Activated CD8-positive, alpha-beta memory T cell treated with anti-CD3 and anti-CD28 coated beads for 36 hours (primary cell): Measurements from ENCODE around the gene CDK4. TPM values are rescaled to one million over a fixed set of nuclear protein-coding genes. Genes with fewer than 3 reads are reported as not detected.
"Not testable (repeated sequence)": the region's sequence is repeated elsewhere in the genome, so short reads cannot be mapped to it uniquely, and the experiment has no call there.

Source experiments
- CTCF ChIA-PET: fragments of 350-600 bp; sonication (Branson Sonifier 250); formaldehyde crosslinking; loops from one replicate; lab custom pipeline; 2021; ENCODE audit warnings: antibody characterized with exemption; lab: Charles Lee
- POLR2A ChIA-PET: fragments of 350-600 bp; sonication (Branson Sonifier 250); formaldehyde crosslinking; loops from one replicate; lab custom pipeline; 2021; ENCODE audit warnings: antibody characterized with exemption; lab: Charles Lee
- total RNA-seq, 2 experiments: library from RNA; stranded (reverse); gene quantifications; one replicate each; pipeline ENCODE4 v1.2.3, GENCODE V29; 2021

Gene CDK4
- total RNA-seq, 2 experiments from 2014 or later: 297 to 307 TPM

DNA sequence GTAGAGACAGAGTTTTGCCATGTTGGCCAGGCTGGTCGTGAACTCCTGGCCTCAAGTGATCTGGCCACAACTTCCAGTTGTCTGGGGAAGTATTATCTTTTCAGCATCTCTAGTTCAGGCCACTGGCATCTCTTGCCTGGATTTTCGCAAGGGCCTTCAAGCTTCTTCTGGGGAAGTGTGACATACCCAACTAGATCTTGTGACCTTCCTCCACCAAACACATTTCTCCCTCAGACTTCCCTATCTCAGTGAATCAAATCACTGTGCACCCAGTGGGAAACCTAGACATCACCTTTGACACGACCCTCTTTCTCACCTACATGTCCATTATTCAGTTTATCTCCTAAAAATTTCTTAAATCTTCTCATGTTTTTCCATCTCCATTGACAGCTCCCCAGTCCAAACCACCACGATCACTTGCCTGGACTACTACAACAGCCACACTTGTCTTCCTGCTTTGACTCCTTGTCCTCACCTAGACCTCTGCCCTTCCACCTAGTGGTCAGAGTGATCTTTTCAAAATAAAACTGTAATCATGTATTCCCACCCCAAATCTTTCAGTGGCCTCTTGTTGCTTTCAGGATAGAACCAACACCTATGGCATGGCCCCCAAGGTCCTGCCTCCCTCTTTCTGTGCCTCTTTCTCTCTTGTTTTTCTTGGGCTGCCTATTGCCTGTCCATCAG, 23.6 kb upstream of the CDK4 start:
- POLR2A ChIA-PET: no interaction called here
- CTCF ChIA-PET: interaction anchor here (1.3 to 2.1 kb wide), 2 partner anchors 10 to 19 kb away, joined by 6 to 11 read pairs; no protein-coding TSS in a partner anchor

DNA sequence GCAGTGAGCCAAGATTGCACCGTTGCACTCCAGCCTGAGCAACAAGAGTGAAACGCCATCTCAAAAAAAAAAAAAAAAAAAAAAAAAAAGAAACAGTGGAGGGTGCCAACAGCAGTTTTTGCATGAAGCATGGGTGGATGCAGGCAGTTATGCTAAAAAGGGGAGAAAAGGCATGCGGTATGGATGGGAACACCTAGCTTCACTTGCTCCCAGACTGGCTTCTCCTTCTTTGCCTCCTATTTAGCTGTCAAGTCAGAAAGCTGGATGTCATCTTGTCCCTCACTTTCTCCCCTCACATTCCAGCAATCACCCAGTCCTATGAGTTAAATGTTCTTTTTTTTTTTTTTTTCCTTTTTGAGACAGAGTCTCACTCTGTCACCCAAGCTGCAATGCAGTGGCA, 22.9 kb upstream of the CDK4 start:
- ChIA-PET CTCF (interaction anchor here (0.6 to 1.3 kb wide), 2 partner anchors 18 to 98 kb away, joined by 4 to 6 read pairs; no protein-coding TSS in a partner anchor), POLR2A (no interaction called here)

DNA sequence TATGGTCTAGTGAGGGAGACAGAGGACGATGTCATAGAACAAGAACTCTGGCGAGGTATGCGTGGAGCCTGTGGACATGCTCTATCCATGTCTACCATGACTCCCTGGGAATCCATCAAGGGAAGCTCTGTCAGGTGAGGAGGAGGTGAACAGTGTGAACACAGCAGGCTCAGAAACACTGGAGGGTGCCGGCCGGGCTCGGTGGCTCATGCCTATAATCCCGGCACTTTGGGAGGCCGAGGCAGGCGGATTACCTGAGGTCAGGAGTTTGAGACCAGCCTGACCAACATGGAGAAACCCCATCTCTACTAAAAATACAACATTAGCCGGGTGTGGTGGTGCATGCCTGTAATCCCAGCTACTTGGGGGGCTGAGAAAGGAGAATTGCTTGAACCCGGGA, 22.5 kb upstream of the CDK4 start:
- POLR2A ChIA-PET: not testable (repeated sequence)
- CTCF ChIA-PET: interaction anchor here (0.6 kb wide), 1 partner anchor 99 kb away, joined by 4 read pairs; no protein-coding TSS in a partner anchor

DNA sequence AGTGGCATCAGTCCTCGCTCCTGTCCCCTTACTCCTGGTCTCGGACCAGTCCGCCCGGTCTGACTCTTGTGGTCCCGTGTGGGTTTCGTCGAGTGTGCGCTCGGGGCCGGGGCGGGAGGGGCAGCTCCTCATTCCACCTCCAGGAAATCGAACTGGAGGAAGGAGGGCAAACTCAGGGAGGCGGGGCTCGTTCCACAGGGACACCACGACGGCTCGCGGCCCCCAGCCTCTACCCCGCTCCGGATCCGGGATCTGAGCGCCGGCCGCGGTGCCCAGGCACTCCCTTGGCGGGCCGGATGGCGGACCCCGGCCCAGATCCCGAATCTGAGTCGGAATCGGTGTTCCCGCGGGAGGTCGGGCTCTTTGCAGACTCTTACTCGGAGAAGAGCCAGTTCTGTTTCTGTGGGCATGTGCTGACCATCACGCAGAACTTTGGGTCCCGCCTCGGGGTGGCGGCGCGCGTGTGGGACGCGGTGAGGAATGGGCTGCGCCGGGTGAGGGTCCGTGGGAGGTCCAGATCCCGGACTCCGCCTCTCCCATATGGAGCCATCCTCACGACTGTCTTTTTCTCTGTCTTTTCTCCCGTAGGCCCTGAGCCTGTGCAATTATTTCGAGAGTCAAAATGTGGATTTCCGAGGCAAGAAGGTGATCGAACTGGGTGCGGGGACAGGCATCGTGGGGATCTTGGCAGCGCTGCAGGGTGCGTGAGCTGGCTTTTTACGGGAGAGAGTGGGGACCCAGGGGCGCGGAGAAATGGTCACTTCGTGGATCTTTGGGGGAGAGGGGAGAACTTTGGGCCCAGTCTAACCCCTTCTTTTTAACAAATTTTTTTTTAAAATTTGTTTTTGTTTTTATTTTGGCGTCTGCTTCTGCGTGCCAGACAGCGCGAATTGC, 20.6 kb upstream of the CDK4 start, which contains the start of gene EEF1AKMT3:
Gene EEF1AKMT3 (plus strand): TSS at position 186 of the 894 bp plus-strand sequence. CDS start 111 bp downstream, at position 297.
- ChIA-PET POLR2A (interaction anchor here (0.6 to 1.5 kb wide), 6 partner anchors 8 to 168 kb away, joined by 3 to 6 read pairs (median 4); partner anchors contain the start of gene ATP23), CTCF (interaction anchor here (0.8 to 1.5 kb wide), 3 partner anchors 10 to 132 kb away, joined by 5 to 6 read pairs (median 6); partner anchors contain the start of gene TSFM)

DNA sequence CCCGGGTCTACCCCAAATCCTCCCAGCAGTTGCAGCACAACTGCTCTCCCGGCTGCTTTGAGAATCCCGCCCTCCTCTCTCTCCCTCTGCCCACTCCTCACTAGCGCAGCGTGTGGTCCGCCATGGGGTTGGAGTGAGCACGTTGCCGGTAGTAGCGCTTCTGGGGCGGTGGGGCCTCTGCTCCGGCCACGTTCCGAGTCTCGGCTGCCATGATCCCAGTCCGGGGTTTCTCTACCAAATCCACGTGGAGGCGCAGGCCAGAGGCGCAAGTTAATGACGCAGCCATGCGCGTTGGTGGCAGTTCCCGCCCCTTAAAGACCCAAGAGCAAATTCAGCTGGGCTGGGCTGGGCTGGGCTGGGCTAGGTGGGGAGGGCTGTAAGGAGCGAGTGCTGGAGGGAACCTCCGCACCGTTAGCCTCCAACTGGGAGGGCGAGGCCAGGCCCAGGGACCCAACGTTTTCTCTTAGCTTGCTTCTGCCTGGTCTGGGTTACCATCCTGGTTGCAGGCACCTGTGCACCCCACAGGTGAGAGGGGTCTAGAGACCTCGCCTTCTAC, 19.8 kb upstream of the CDK4 start, which contains the start of gene METTL1:
Gene METTL1 (minus strand): TSS at position 233 of the 556 bp plus-strand sequence. CDS start 22 bp downstream, at position 211.
- CTCF ChIA-PET: interaction anchor here (0.8 to 1.5 kb wide), 3 partner anchors 11 to 133 kb away, joined by 5 to 6 read pairs (median 6); partner anchors contain the start of gene TSFM
- POLR2A ChIA-PET: interaction anchor here (0.6 to 1.5 kb wide), 6 partner anchors 9 to 169 kb away, joined by 3 to 6 read pairs (median 4); partner anchors contain the start of gene ATP23

DNA sequence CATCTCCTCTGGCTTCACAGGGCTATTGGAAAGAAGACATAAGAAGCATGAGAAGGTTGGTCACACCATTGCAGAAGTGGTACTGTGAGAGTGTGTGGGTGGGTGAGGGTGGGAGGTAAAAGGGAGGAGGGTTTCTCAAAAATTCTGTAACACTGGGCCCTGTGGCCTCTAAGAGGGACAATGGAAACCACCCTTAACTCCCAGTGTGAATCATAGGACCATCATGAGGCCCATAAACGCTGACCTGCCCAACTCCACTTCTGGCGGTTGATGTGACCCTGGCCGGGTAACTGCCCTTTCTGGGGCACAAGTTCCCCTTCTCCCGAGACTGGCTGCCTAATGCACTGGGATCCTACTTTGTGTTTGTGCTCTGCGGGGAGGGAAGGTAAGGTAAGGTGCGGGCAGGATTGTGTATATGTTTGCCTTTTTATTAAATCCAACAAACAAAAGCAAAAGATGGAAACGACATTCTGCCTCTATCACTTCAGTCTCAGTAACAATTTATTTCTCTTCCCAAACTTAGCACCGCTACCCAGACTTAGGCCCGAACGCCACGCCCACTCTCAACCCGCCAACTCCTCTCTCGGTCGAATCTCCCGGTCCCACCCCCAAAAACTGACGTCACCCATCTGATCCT, 19.2 kb upstream of the CDK4 start:
- POLR2A ChIA-PET: interaction anchor here (0.7 to 1.0 kb wide), 3 partner anchors 10 to 141 kb away, joined by 3 to 6 read pairs (median 3); no protein-coding TSS in a partner anchor
- CTCF ChIA-PET: interaction anchor here (0.8 to 1.6 kb wide), 4 partner anchors 12 to 134 kb away, joined by 4 to 6 read pairs (median 6); partner anchors contain the start of gene TSFM

DNA sequence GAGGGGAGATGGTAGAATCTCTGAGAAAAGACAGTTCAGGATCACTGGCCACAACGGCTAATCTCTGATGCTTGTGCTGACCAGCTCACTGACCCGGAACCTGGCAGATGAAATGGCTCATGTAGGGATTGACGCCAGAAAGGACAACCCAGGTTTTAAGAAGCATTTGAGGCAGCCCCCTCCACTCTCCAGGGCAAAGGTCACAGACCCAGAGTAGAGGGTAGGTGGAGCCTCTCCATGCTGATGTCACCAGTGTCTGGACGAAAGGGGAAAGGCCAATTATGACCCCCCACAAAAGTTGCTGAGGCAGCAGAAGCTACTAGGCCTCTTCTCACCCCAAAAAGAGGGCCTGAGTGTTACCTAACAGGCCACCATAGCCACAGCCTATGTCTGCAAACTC, 18.6 kb upstream of the CDK4 start:
- CTCF ChIA-PET: interaction anchor here (1.6 kb wide), 1 partner anchor 14 kb away, joined by 4 read pairs; no protein-coding TSS in a partner anchor
- POLR2A ChIA-PET: no interaction called here

DNA sequence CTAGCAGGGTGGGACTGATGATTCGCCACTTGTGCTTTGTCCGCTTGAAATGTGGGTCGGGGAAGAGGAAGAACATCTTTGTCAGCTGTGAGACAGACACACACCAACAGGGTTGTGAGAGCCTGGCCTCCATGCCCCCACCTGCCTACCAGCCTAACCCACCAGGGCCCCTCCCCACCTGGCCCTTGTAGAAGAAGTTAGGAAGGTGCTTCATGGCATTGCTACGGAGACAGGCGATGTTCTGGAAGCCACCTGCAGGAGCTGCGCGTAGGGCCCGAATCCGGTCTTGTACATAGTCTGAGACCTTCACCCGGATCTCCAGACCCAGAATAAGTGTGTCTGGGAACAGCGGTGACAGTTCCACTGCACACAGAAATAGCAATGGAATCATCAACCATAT, 17.5 kb upstream of the CDK4 start:
- POLR2A ChIA-PET: no interaction called here
- CTCF ChIA-PET: interaction anchor here (2.5 to 4.0 kb wide), 2 partner anchors 10 to 13 kb away, joined by 10 to 28 read pairs; no protein-coding TSS in a partner anchor

DNA sequence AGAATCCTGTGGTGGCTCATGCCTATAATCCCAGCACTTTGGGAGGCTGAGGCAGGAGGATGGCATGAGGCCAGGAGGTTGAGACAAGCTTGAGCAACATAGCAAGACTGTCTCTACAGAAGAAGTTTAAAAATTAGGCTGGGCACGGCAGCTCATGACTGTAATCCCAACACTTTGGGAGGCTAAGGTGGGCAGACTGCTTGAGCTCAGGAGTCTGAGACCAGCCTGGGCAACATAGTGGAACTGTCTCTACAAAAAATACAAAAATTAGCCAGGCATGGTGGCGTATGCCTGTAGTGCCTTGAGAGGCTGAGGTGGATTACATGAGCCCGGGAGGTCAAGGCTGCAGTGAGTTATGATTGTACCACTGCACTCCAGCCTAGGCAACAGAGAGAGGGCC, 15.8 kb upstream of the CDK4 start:
- ChIA-PET POLR2A (no interaction called here), CTCF (interaction anchor here (2.5 to 4.0 kb wide), 2 partner anchors 9 to 11 kb away, joined by 10 to 28 read pairs; no protein-coding TSS in a partner anchor)

DNA sequence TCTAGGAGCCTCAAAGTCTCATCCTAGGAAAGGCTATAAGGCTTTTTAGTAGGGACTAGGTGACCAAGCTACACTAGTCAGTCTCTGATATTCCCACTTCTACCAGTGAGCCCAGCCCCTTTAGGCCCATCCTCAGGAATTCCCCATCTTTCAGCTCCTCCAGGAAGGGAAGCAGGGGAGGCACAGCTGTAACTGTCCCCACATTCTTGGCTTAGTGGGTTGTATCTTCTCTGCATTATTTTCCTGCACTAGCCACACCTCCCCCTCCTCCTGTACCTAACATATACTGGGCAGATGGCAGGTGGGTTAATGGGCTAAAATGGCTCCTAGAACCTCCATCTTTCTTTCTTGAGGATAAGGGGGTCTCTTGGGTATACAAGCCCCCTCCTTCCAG, 15.2 kb upstream of the CDK4 start:
- ChIA-PET POLR2A (interaction anchor here (1.8 kb wide), 1 partner anchor 11 kb away, joined by 6 read pairs; no protein-coding TSS in a partner anchor), CTCF (interaction anchor here (0.6 to 4.0 kb wide), 3 partner anchors 8 to 647 kb away, joined by 3 to 28 read pairs (median 10); no protein-coding TSS in a partner anchor)

DNA sequence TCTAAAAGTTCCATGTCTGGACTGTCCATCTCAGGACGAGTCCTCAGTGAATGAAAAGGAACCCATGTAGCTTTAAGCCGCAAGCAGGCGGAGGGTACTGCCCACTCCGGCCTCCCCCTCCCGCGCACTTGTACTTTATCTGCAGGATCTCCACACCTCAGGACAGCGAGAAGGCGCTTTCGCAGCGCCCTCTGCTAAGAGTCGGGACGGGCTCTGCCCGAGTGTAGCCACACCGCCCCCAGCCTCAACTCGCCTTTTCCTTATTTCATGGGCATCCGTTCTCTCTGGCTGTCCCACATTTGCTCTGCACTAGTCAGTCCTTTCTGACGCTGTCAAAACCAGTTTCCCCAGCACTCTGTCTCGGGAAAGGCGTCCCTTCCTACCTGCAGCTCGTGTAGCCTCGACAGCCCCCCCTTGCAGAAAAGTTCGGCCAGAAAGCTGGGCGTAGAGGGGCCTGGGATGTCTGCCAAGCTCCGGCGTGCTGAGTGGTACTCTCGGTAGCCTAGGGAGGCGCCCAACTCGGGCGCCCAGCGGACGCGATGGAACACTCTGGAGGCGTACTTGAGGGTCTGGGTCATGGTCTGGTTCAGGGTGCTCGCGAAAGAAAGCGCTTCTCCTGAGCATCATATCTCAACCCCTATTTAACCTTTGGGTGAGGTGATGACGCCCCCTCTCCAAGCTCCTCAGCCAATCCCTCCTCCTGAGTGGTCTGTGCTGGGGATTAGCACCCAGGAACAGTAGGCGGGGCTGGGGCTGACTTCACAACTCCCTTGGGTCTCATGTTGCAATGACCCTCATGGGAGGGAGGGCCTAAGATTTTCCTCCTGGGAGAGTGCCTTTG, 14.6 kb upstream of the CDK4 start, which contains the start of gene CYP27B1:
Gene CYP27B1 (minus strand): TSS at position 615 of the 841 bp plus-strand sequence. CDS start 37 bp downstream, at position 578.
- CTCF ChIA-PET: interaction anchor here (0.6 to 4.0 kb wide), 4 partner anchors 10 to 647 kb away, joined by 3 to 28 read pairs (median 7); partner anchors contain the start of gene TSFM
- POLR2A ChIA-PET: interaction anchor here (1.8 kb wide), 1 partner anchor 10 kb away, joined by 6 read pairs; no protein-coding TSS in a partner anchor

DNA sequence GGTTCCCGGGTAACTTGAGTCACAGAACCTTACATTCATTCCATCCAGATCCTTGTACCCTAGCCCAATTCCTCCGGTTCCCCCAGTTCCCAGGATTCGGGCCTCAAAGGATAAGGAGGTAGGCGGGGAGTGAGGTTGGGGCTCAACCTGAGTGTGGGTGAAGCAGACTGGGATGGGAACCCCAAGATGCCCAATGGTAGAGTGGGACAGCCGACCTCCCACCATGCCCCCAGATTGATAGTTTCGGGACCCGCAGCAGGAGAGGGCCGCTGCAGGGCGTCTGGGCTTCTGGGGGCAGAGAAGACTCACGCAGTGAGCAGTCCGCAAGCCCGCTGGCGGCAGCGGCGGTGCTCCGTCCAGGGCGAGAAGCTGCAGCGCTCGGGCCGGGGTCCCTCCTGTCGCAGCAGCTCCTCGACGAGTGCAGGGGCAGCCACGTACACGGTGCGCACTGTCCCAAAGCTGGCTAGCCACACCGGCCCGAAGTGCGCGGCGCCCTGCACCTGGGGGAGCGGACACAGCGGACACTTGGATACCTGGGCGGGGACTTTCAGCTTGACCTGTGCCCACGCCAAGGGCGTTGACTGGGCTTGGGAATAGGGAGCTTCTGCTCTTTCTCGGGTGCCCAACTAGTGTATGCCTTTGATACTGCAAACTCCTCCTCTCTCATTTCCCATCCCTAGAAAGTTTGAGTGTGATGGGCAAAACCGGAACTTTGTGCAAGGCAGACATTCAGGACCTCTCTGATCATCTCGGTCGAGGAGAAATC, 13.8 kb upstream of the CDK4 start:
- ChIA-PET CTCF (interaction anchor here (0.9 to 4.0 kb wide), 3 partner anchors 9 to 17 kb away, joined by 3 to 28 read pairs (median 11); partner anchors contain the start of gene TSFM), POLR2A (interaction anchor here (1.8 kb wide), 1 partner anchor 9 kb away, joined by 6 read pairs; no protein-coding TSS in a partner anchor)

DNA sequence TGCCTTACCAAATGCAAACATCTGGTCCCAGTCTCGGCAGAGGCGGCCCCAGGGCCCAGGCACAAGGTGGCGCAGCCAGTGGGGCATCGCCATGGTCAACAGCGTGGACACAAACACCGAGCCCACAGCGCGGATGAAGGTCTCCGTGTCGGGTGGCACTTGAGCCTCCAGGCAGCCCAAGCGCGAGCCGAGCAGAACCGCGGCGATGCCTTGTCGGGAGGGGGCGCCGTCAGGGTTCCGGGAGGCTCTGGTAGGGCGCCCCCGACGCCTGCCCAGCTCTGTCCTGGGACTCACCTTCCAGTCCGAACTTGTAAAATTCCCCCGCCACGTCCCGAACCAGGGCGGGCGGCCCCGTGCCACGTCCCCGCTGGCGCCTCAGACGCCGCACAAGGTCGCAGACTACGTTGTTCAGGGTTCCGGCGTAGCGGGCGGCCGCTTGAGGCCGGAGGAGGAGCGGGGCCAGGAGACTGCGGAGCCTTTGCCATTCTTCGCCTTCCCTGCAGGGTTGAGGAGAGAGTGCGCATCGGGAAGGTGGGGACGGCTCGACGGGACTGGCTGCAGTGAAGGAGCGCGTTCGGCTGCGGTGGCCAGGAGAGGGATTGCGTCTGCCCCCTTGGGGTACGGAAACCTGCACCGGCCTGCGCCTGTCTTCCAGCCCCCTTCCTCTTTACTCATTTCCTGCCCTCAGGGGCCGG, 13.0 kb upstream of the CDK4 start:
- ChIA-PET POLR2A (interaction anchor here (1.8 kb wide), 1 partner anchor 9 kb away, joined by 6 read pairs; no protein-coding TSS in a partner anchor), CTCF (interaction anchor here (0.9 to 2.9 kb wide), 4 partner anchors 9 to 18 kb away, joined by 3 to 11 read pairs (median 6); partner anchors contain the start of genes MARCHF9 and TSFM)

DNA sequence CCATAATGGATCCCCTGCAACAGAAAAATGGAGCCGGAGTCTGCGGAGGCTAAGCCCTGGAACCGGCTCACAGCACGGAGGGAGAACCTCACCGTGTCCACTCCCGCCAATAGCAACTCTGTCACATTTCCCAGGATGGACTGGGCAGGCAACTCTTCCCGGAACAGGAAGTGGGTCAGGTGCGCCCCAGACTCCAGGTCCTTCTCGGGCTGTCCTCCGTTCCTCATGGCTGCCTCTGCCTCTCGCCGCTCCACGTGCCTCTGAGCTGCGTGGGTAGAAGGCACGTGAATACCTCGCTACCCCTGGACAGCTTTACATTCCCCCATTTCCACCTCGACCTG, 12.5 kb upstream of the CDK4 start:
- CTCF ChIA-PET: interaction anchor here (1.0 to 2.9 kb wide), 3 partner anchors 8 to 12 kb away, joined by 3 to 11 read pairs (median 10); partner anchors contain the start of gene MARCHF9

More for the DNA sequence above, 12.5 kb upstream of the CDK4 start:
- POLR2A ChIA-PET: no interaction called here
